ENCODE results near the gene ELAVL4. TPM values are rescaled to one million over a fixed set of nuclear protein-coding genes. Genes with fewer than 3 reads are reported as not detected.

The ELAVL4 gene
- total RNA-seq, 3 donors from 2014 or later: 0.52 to 8.3 (median 0.82) TPM

DNA sequence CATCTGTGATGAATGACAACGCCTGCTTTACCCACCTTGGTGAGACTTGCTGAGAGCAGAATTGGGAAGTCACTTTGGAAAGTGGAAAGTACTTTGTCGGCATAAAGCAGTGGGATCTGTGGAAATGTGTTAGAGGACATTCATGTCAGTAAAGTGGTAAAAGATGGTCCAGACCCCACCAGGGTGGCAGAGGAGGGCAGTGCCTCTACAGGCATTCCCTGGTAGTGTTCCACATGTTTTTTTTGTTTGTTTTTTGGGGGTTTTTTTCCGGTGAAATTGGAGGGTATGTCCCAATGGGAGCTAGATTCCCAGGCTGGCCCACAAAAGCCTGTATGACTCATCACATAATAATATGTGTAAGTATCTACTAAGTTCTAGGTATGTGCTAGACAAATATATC is 80.6 kb downstream of the ELAVL4 start:
- TF ChIP-seq, protein P1, sequence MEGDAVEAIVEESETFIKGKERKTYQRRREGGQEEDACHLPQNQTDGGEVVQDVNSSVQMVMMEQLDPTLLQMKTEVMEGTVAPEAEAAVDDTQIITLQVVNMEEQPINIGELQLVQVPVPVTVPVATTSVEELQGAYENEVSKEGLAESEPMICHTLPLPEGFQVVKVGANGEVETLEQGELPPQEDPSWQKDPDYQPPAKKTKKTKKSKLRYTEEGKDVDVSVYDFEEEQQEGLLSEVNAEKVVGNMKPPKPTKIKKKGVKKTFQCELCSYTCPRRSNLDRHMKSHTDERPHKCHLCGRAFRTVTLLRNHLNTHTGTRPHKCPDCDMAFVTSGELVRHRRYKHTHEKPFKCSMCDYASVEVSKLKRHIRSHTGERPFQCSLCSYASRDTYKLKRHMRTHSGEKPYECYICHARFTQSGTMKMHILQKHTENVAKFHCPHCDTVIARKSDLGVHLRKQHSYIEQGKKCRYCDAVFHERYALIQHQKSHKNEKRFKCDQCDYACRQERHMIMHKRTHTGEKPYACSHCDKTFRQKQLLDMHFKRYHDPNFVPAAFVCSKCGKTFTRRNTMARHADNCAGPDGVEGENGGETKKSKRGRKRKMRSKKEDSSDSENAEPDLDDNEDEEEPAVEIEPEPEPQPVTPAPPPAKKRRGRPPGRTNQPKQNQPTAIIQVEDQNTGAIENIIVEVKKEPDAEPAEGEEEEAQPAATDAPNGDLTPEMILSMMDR (IDR thresholded peaks at IDR 0.05): no peak
- H3K4me3 ChIP-seq: no peak overlapping the region
- DNase-seq (no peak), ATAC-seq (no peak)
- H3K4me1 ChIP-seq (ENCODE audit: low read depth): no peaks in the 10 kb centered on the region
- intact Hi-C loops (cut with DNase I, micrococcal nuclease): no loop called here
- H3K9me3 ChIP-seq: no peaks in the 10 kb centered on the region
- no peaks in the 10 kb centered on the region for H3K36me3 ChIP-seq (ENCODE audit: low read depth)

DNA sequence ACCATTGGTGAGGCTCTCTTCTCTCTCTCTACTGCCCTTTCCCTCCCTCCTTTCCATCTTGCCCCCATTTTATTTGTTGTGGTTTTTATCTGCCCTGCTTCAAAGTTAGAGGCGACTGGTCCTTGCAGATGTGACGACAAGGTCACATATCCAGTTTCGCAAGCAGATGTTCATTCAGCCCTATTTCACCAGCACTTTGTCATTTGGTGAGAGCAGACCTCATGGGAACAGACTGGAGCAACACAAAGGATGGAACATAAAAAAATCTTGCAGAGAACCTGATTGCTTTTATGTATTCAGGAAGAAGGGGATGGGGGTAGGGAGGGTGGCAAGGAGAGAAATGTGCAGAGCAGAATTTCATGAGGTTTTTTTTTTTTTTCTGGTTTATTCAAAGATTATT is 84.3 kb downstream of the ELAVL4 start:
- ATAC-seq (no peak), DNase-seq (no peak)
- no peaks in the 10 kb centered on the region for H3K9me3 ChIP-seq
- no peak overlapping the region for H3K4me3 ChIP-seq
- H3K36me3 ChIP-seq (ENCODE audit: low read depth): no peaks in the 10 kb centered on the region
- no peaks in the 10 kb centered on the region for H3K4me1 ChIP-seq (ENCODE audit: low read depth)
- intact Hi-C loops (cut with DNase I, micrococcal nuclease): no loop called here
- TF ChIP-seq, protein P1 (IDR thresholded peaks at IDR 0.05): no peak

DNA sequence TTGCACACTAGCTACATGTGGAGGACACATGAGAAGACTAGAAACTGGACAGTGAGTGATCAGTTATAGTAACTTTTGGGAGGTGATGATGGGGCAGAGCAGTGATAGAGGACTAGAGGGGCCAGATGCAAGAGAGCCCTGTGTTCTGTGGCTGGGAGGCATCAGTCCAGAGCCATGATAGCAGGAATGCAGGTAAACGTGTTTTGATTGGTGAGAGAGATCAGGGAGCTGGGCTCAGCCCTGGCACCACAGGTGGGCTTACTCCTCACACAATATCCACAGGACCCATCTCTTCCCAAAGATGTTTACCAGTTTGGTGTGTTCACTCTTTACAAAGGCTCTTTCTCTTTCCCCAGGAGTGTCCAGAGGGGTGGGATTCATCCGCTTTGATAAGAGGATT is 86.5 kb downstream of the ELAVL4 start:
- DNase-seq: no peak
- intact Hi-C loops (cut with DNase I, micrococcal nuclease): no loop called here

DNA sequence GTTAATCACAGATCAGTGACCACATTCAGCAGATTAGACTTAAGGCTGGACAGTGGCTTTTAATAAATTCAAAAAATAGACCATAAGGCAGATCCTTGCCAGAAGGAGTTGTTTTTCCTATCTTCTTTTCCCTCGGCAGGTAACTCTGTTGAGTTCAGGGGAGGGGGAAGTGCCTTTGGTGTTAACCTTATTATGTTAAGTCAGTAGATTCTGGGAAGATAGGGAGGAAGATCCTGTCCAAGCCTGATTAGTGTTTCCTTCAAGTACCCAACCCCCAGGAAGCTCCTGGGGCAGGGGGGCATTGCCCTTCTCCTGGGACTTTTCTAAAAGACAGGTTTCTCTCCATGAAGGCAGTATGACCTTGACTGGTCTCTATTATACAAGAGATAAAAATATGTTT is 87.4 kb downstream of the ELAVL4 start:
- intact Hi-C loops (cut with DNase I, micrococcal nuclease): no loop called here
- no peaks in the 10 kb centered on the region for H3K4me1 ChIP-seq (ENCODE audit: low read depth)
- ATAC-seq (no peak), DNase-seq (no peak)
- H3K36me3 ChIP-seq (ENCODE audit: low read depth): no peaks in the 10 kb centered on the region
- H3K9me3 ChIP-seq: no peaks in the 10 kb centered on the region
- TF ChIP-seq, protein P1 (IDR thresholded peaks at IDR 0.05): no peak
- no peak overlapping the region for H3K4me3 ChIP-seq

More for the DNA sequence above, 86.5 kb downstream of the ELAVL4 start:
- Histone ChIP-seq H3K4me1 (ENCODE audit: low read depth) (no peaks in the 10 kb centered on the region), H3K9me3 (no peaks in the 10 kb centered on the region), H3K36me3 (ENCODE audit: low read depth) (no peaks in the 10 kb centered on the region), H3K4me3 (no peak overlapping the region)
- ATAC-seq: no peak
- TF ChIP-seq, protein P1 (IDR thresholded peaks at IDR 0.05): no peak

DNA sequence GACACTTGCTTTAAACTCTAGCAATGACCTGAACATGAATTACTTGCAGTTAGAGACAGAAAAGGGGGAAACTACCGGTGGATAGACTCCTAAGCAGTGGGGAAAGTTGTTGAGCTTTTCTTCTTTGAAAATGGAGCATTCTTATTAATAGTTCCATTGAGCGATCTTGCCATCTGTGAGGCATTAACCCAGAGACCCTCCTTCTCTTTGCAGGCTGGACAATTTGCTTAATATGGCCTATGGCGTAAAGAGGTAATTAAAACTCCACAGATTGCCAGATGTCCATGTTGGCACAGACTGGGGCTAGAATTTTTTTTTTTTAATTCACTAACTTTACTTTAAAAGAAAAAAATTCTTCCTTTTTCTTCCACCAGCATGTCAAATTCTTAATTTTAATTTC is 88.5 kb downstream of the ELAVL4 start:
- no peak for ATAC-seq
- TF ChIP-seq, protein P1 (IDR thresholded peaks at IDR 0.05): no peak

DNA sequence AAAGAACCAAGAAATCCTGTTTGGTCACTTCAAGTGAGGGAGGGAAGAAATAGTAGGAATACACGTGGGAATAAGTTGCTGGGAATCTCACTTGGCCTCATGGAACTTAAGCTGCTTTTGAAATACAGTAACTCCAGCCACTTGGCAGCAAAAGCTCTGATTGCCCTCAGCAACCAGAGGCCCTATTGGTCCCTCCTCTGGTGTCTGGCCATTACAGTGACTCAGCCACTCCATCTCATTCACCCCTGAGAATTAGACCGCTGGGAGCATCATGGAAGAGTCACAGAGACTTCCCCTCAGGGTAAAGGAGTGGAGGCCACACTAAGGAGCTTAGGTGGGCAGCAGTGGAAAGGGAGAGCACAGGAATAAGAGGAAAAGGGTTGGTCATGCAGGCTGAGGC is 99.6 kb downstream of the ELAVL4 start:
- H3K36me3 ChIP-seq (ENCODE audit: low read depth): no peaks in the 10 kb centered on the region
- H3K4me3 ChIP-seq: no peak overlapping the region
- TF ChIP-seq, protein P1 (IDR thresholded peaks at IDR 0.05): no peak
- no peak for ATAC-seq
- DNase-seq: no peak
- intact Hi-C loops (cut with DNase I, micrococcal nuclease): no loop called here
- no peaks in the 10 kb centered on the region for H3K4me1 ChIP-seq (ENCODE audit: low read depth)
- H3K9me3 ChIP-seq: no peaks in the 10 kb centered on the region

More for the DNA sequence above, 88.5 kb downstream of the ELAVL4 start:
- Histone ChIP-seq H3K4me3 (no peak overlapping the region), H3K9me3 (no peaks in the 10 kb centered on the region), H3K36me3 (ENCODE audit: low read depth) (no peaks in the 10 kb centered on the region), H3K4me1 (ENCODE audit: low read depth) (no peaks in the 10 kb centered on the region)
- intact Hi-C loops (cut with DNase I, micrococcal nuclease): no loop called here
- DNase-seq: no peak

Measured in mucosa of descending colon (tissue), 3 donors.